ENCODE measurements around the gene PSME2.

PSME2 gene

DNA sequence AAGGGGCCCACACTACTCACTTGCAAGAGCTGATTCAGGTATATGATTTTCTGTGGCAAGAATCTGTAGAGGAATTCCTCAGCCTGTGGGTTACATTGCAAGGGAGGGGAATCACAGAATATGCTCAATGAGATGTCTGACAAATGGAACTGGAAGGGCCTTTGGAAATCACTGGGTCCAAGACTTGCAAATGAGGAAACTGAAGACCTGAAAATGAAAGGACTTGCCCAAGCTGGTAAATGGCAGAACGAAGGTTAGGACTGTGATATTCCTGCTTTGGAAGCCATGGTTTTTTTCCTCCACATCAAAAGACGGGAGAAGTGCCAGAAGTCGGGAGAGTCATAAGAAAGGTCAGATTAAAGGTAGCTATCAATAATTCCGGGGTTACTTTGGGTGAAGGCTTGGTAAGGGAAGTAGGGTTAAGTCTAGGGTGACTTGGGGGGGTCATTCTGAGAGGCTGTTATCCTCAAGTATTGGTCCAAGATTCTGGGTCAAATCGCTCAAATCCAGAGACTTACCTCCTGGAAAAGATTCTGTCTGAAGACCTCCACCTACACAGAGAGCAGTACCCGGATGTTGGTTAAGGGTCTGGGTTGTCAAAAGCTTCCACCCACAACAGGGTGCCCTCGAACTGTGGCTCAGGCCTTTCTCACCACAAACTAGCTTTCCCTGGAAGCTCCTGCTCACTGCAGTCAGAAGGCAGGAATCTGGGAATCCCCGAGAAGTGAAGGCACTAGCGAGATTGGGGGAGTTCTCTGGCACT, 539 bp downstream of the PSME2 start:
- peak overlapping the region; percentile 66 for H4K12ac ChIP-seq (ENCODE audit: low read depth, low read length)
- no peak overlapping the region for H2BK120ac ChIP-seq (ENCODE audit: insufficient read depth, low read length, poor library complexity)
- H3K4me2 ChIP-seq (ENCODE audit: low read length): peak overlapping the region; percentile 95
- DNase-seq: peak; percentile 14 to 43
- H3K4ac ChIP-seq (ENCODE audit: low read depth, low read length): peak overlapping the region; percentile 13
- H4K8ac ChIP-seq (ENCODE audit: low read depth, low read length): peak overlapping the region; percentile 88
- peak overlapping the region; percentile 66 for H3K27ac ChIP-seq (ENCODE audit: low read depth, low read length)
- peak overlapping the region; percentile 76 for H3K4me3 ChIP-seq (ENCODE audit: low read depth, low read length)
- peak overlapping the region; percentile 71 for H2AFZ ChIP-seq (ENCODE audit: insufficient read depth, low read length, poor library complexity)
- no peak overlapping the region for H3K23ac ChIP-seq (ENCODE audit: low read length)
- H2AK5ac ChIP-seq (ENCODE audit: low read length): no peak overlapping the region
- no peaks in the 10 kb centered on the region for H3K9me3 ChIP-seq (ENCODE audit: insufficient read depth, low read depth, low read length)
- WGBS (ENCODE audit: extremely low coverage, insufficient coverage, insufficient read length): no CpG with 5 or more reads among the region's 9 CpGs
- H3K14ac ChIP-seq (ENCODE audit: low read length): peak overlapping the region; percentile 89
- H3K9ac ChIP-seq (ENCODE audit: low read length): peak overlapping the region; percentile 89
- peak overlapping the region; percentile 88 for H4K91ac ChIP-seq (ENCODE audit: low read depth, low read length)
- H3K36me3 ChIP-seq (ENCODE audit: control insufficient read depth in 1 of 2, insufficient read depth in 2 of 2, low read length in 2 of 2): peaks cover 19 to 25% of the 10 kb centered on the region in 2 experiments
- H3K79me1 ChIP-seq (ENCODE audit: low read length): peaks cover 19% of the 10 kb centered on the region
- no peaks in the 10 kb centered on the region for H3K27me3 ChIP-seq (ENCODE audit: insufficient read depth, low read length)
- H3K79me2 ChIP-seq (ENCODE audit: control insufficient read depth, insufficient read depth, low read length, poor library complexity): peaks cover 18% of the 10 kb centered on the region
- peak overlapping the region; percentile 85 for H2BK5ac ChIP-seq (ENCODE audit: low read depth, low read length, poor library complexity)
- H2BK12ac ChIP-seq (ENCODE audit: low read length): no peak overlapping the region
- H3K18ac ChIP-seq (ENCODE audit: low read length): peak overlapping the region; percentile 16
- H3K4me1 ChIP-seq (ENCODE audit: control insufficient read depth in 1 of 2, insufficient read depth in 2 of 2, low read length in 2 of 2): peaks cover 10 to 16% of the 10 kb centered on the region in 2 experiments

DNA sequence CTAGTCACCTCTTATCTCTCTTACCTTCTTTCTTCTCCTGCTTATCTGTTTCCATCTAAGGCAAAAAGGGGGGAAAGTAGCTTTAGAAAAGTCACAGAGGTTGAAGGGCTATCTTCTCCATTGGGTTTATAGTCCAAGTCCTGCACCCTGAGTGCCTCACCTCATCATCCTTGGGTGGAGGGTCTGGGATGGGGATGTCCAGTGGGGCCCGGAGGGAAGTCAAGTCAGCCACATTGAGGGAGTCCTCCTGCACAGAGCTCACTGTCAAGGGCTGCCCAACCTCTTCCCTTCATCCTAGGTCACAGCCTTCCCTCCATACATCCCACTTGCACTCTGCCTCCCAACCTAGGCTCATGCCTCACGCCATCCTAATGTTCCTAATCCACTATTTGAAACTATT, 1.2 kb downstream of the PSME2 start:
- Histone ChIP-seq H3K27me3 (ENCODE audit: insufficient read depth, low read length) (no peaks in the 10 kb centered on the region), H3K27ac (ENCODE audit: low read depth, low read length) (no peak overlapping the region), H2AFZ (ENCODE audit: insufficient read depth, low read length, poor library complexity) (no peak overlapping the region), H3K79me2 (ENCODE audit: control insufficient read depth, insufficient read depth, low read length, poor library complexity) (peaks cover 19% of the 10 kb centered on the region), H3K18ac (ENCODE audit: low read length) (no peak overlapping the region), H3K14ac (ENCODE audit: low read length) (no peak overlapping the region), H3K4me3 (ENCODE audit: low read depth, low read length) (no peak overlapping the region), H4K8ac (ENCODE audit: low read depth, low read length) (no peak overlapping the region), H3K36me3 (ENCODE audit: control insufficient read depth in 1 of 2, insufficient read depth in 2 of 2, low read length in 2 of 2) (peaks cover 13 to 19% of the 10 kb centered on the region in 2 experiments), H2BK120ac (ENCODE audit: insufficient read depth, low read length, poor library complexity) (no peak overlapping the region), H3K23ac (ENCODE audit: low read length) (no peak overlapping the region), H2BK5ac (ENCODE audit: low read depth, low read length, poor library complexity) (no peak overlapping the region), H3K9ac (ENCODE audit: low read length) (no peak overlapping the region), H4K12ac (ENCODE audit: low read depth, low read length) (no peak overlapping the region), H4K91ac (ENCODE audit: low read depth, low read length) (no peak overlapping the region), H3K4ac (ENCODE audit: low read depth, low read length) (no peak overlapping the region), H3K4me1 (ENCODE audit: control insufficient read depth in 1 of 2, insufficient read depth in 2 of 2, low read length in 2 of 2) (peaks cover 10 to 16% of the 10 kb centered on the region in 2 experiments), H3K79me1 (ENCODE audit: low read length) (peaks cover 21% of the 10 kb centered on the region), H3K9me3 (ENCODE audit: insufficient read depth, low read depth, low read length) (no peaks in the 10 kb centered on the region), H2AK5ac (ENCODE audit: low read length) (no peak overlapping the region), H3K4me2 (ENCODE audit: low read length) (no peak overlapping the region), H2BK12ac (ENCODE audit: low read length) (no peak overlapping the region)
- no peak for DNase-seq
- WGBS (ENCODE audit: extremely low coverage, insufficient coverage, insufficient read length): no CpG with 5 or more reads among the region's 2 CpGs

- Histone ChIP-seq H3K27ac (ENCODE audit: low read depth, low read length) (no peak overlapping the region), H3K27me3 (ENCODE audit: insufficient read depth, low read length) (no peaks in the 10 kb centered on the region), H3K23ac (ENCODE audit: low read length) (no peak overlapping the region), H3K9ac (ENCODE audit: low read length) (no peak overlapping the region), H2AFZ (ENCODE audit: insufficient read depth, low read length, poor library complexity) (no peak overlapping the region), H3K79me1 (ENCODE audit: low read length) (peaks cover 21% of the 10 kb centered on the region), H3K4me2 (ENCODE audit: low read length) (no peak overlapping the region), H2BK5ac (ENCODE audit: low read depth, low read length, poor library complexity) (no peak overlapping the region), H3K36me3 (ENCODE audit: control insufficient read depth in 1 of 2, insufficient read depth in 2 of 2, low read length in 2 of 2) (peaks cover 10 to 13% of the 10 kb centered on the region in 2 experiments), H2BK120ac (ENCODE audit: insufficient read depth, low read length, poor library complexity) (no peak overlapping the region), H3K4me1 (ENCODE audit: control insufficient read depth in 1 of 2, insufficient read depth in 2 of 2, low read length in 2 of 2) (peaks cover 10 to 16% of the 10 kb centered on the region in 2 experiments), H3K4me3 (ENCODE audit: low read depth, low read length) (no peak overlapping the region), H4K12ac (ENCODE audit: low read depth, low read length) (no peak overlapping the region), H3K14ac (ENCODE audit: low read length) (no peak overlapping the region), H4K91ac (ENCODE audit: low read depth, low read length) (no peak overlapping the region), H3K9me3 (ENCODE audit: insufficient read depth, low read depth, low read length) (peaks cover 1% of the 10 kb centered on the region), H2AK5ac (ENCODE audit: low read length) (no peak overlapping the region), H4K8ac (ENCODE audit: low read depth, low read length) (no peak overlapping the region), H2BK12ac (ENCODE audit: low read length) (no peak overlapping the region), H3K79me2 (ENCODE audit: control insufficient read depth, insufficient read depth, low read length, poor library complexity) (peaks cover 19% of the 10 kb centered on the region), H3K4ac (ENCODE audit: low read depth, low read length) (no peak overlapping the region), H3K18ac (ENCODE audit: low read length) (no peak overlapping the region)
- WGBS (ENCODE audit: extremely low coverage, insufficient coverage, insufficient read length): no CpG with 5 or more reads among the region's 1 CpG
- DNase-seq: no peak
Observed at GRCh38 chr14:24144451-24144850, 2.0 kb downstream of the PSME2 start.

- H3K9ac ChIP-seq (ENCODE audit: low read length): no peak overlapping the region
- no peak overlapping the region for H3K4me3 ChIP-seq (ENCODE audit: low read depth, low read length)
- H3K14ac ChIP-seq (ENCODE audit: low read length): no peak overlapping the region
- H3K18ac ChIP-seq (ENCODE audit: low read length): no peak overlapping the region
- no peaks in the 10 kb centered on the region for H3K27me3 ChIP-seq (ENCODE audit: insufficient read depth, low read length)
- peaks cover 1% of the 10 kb centered on the region for H3K9me3 ChIP-seq (ENCODE audit: insufficient read depth, low read depth, low read length)
- no peak for DNase-seq
- H2BK120ac ChIP-seq (ENCODE audit: insufficient read depth, low read length, poor library complexity): no peak overlapping the region
- no peak overlapping the region for H4K91ac ChIP-seq (ENCODE audit: low read depth, low read length)
- no peak overlapping the region for H2BK5ac ChIP-seq (ENCODE audit: low read depth, low read length, poor library complexity)
- WGBS (ENCODE audit: extremely low coverage, insufficient coverage, insufficient read length): no CpG with 5 or more reads among the region's 2 CpGs
- H3K4me2 ChIP-seq (ENCODE audit: low read length): no peak overlapping the region
- H4K12ac ChIP-seq (ENCODE audit: low read depth, low read length): no peak overlapping the region
- no peak overlapping the region for H2AK5ac ChIP-seq (ENCODE audit: low read length)
- H3K4ac ChIP-seq (ENCODE audit: low read depth, low read length): no peak overlapping the region
- H3K23ac ChIP-seq (ENCODE audit: low read length): no peak overlapping the region
- peaks cover 21% of the 10 kb centered on the region for H3K79me1 ChIP-seq (ENCODE audit: low read length)
- peaks cover 19% of the 10 kb centered on the region for H3K79me2 ChIP-seq (ENCODE audit: control insufficient read depth, insufficient read depth, low read length, poor library complexity)
- H2AFZ ChIP-seq (ENCODE audit: insufficient read depth, low read length, poor library complexity): no peak overlapping the region
- no peak overlapping the region for H2BK12ac ChIP-seq (ENCODE audit: low read length)
- peaks cover 14 to 16% of the 10 kb centered on the region in 2 experiments for H3K36me3 ChIP-seq (ENCODE audit: control insufficient read depth in 1 of 2, insufficient read depth in 2 of 2, low read length in 2 of 2)
- no peak overlapping the region for H3K27ac ChIP-seq (ENCODE audit: low read depth, low read length)
- peaks cover 9 to 16% of the 10 kb centered on the region in 2 experiments for H3K4me1 ChIP-seq (ENCODE audit: control insufficient read depth in 1 of 2, insufficient read depth in 2 of 2, low read length in 2 of 2)
- H4K8ac ChIP-seq (ENCODE audit: low read depth, low read length): no peak overlapping the region
Observed at GRCh38 chr14:24143511-24143910, 2.9 kb downstream of the PSME2 start.

All from trophoblast cell (in vitro differentiated cells and primary cell).